HG03571 (cell line): ENCODE results near the gene YIPF1.
"Not testable (repeated sequence)": the region's sequence is repeated elsewhere in the genome, so short reads cannot be mapped to it uniquely, and the experiment has no call there.

Experiments used
- ATAC-seq: cut with Tn5 transposase; IDR thresholded peaks from one replicate; pipeline ENCODE4 v1.9.1; 2021; ENCODE audit not compliant: unreplicated experiment

Gene YIPF1

DNA sequence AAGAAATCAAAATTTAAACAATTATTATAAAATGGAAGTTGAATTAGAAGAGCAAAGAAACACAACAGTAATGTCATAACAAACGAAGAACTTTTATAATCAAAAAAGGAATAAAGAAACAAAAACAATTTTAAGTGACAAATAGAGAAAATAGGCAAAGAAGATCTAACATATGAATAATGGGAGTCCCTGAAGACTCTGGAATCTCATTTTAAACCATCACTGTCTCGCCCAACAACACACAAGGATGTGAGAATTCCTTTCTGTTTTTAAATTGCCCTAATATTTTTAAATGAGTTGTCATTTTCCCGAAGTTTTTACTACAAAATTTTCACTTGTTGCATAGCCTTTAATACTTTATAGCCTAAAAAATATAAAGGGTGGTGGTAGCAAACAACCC, 47.2 kb downstream of the YIPF1 start:
- no peak for ATAC-seq

DNA sequence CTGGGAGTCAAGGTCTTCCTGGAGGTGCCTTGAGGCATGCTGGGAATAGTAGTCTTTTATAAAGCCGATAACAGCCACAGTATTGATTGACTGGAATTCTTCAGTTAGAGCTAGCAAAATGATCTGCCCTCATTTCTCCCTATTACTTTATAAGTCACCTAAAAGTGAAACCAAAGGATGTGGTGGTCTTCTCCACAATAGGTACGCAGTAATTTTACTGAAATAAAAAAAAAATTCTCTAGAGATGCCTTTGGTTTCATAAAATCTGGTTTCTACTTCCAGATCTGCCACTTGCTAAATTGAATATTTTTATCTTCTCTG, 51.0 kb downstream of the YIPF1 start:
- ATAC-seq, result no peak

GRCh38 chr1:53837924-53838653, 51.5 kb downstream of the YIPF1 start, which contains the start of gene NDC1:
TSS of gene NDC1 (minus strand) at chr1:53838296. CDS start at chr1:53838261, 35 bp downstream.
- ATAC-seq, result peak; percentile 84

GRCh38 chr1:53837646-53837923, 52.0 kb downstream of the YIPF1 start:
- ATAC-seq, result no peak

- no peak for ATAC-seq
These were observed 54.1 kb downstream of the YIPF1 start for GRCh38 chr1:53835491-53835890.

DNA sequence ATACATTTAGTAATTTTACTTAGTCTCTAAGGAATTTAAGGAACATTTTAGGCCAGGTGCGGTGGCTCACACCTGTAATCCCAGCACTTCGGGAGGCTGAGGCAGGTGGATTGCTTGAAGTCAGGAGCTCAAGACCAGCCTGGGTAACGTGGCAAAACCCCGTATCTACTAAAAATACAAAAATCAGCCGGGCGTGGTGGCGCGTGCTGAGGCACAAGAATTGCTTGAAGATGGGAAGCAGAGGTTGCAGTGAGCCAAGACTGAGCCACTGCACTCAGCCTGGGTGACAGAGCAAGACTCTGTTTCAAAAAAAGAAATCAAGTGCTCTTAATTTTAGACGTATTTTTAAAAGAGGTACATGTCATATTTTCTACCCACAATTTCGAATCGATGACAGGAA, 54.8 kb downstream of the YIPF1 start:
- no peak for ATAC-seq

- ATAC-seq, result no peak
These were observed 56.2 kb downstream of the YIPF1 start for GRCh38 chr1:53833393-53833792.

DNA sequence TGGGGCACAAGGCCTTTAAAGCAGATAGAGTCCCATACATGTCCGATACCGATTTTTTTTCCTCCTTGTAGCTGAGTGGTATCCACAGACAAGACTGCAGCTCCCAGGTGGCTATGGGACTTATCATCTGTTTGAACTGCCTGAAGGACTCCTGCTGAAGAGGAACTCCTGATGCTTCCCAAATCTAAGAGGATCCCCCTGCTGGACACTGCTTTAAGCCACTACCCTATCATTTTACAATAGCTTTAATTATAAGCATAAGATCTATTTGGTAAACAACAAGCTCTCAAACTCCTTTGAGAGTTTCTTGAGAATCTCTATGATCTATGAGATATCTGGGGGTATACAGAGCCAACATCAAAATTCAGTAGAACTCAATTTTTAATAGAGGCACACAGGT, 63.2 kb downstream of the YIPF1 start:
- no peak for ATAC-seq

- no peak for ATAC-seq
These were observed 64.3 kb downstream of the YIPF1 start for GRCh38 chr1:53825306-53825705.

DNA sequence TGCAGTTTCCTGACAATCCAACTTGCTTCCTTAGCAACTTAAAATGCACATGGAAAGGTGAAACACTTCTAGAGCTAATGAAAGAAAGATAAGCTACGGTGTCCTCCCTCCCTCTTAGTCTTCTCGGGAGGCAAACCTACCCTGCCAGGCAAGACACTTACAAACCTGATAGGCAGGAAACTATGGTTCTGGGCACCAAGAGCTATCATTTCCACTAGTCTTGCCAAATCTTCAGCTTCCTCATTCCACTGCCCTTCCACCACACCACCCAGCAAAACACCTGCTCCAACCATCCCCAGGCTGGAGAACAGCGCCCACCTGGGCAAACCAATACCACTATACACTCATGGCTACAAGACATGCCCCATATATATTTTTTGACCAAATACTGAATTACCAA, 66.7 kb downstream of the YIPF1 start:
- ATAC-seq, result no peak

DNA sequence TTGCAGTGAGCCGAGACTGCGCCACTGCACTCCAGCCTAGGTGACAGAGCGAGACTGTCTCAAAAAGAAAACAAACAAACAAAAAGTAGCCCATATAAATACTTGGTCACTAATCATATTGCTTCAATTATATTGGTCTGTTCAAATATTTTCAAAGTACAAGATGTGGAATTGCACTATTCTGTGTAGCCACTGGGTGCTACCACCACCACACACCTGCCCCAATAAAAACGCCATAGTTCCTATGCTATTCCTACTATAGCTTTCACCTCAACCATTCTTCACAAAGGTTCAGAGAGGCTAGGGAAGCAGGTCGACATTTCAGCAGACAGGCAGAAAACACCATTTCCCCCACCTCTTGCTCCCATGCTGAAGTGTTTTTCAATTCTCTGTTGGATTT, 68.2 kb downstream of the YIPF1 start:
- ATAC-seq, result no peak

GRCh38 chr1:53819387-53819786, 70.2 kb downstream of the YIPF1 start:
- no peak for ATAC-seq

DNA sequence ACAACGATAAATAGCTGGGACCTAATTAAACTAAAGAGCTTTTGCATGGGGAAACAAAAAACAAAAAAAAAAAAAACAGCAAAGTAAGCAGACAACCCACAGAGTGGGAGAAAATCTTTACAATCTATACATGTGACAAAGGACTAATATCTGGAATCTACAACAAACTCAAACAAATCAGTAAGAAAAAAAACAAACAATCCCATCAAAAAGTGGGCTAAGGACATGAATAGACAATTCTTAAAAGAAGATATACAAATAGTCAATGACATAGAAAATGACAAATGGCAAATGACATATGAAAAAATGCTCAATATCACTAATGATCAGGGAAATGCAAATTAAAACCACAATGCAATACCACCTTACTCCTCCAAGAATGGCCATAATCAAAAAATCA, 73.0 kb downstream of the YIPF1 start:
- not testable (repeated sequence) for ATAC-seq

DNA sequence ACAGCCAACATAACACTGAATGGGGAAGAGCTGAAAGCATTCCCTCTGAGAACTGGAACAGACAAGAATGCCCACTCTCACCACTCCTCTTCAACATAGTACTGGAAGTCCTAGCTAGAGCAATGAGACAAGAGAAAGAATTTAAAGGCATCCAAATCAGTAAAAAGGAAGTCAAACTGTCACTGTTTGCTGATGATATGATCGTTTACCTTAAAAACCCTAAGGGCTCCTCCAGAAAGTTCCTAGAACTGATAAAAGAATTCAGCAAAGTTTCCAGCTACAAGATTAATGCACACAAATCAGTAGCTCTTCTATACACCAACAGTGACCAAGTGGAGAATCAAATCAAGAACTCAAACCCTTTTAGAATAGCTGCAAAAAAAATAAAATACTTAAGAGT, 74.1 kb downstream of the YIPF1 start:
- not testable (repeated sequence) for ATAC-seq

- no peak for ATAC-seq
These were observed 78.2 kb downstream of the YIPF1 start for GRCh38 chr1:53811414-53811851.

DNA sequence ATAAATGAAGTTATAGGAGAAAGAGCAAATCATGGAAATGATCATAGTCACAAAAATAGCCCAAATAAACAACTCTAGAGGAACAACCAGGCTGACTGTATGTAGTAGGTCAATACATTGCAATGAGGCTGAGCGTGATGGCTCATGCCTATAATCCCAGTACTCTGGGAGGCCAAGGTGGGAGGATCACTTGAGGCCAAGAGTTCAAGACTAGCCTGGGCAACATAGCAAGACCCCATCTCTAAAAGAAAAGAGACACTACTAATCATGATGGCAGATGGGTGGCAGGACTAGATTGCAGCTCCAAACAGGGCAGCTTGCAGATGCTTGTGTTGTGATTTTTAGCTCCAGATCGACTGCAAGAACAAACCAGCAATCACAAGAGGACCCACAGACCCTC, 79.1 kb downstream of the YIPF1 start:
- no peak for ATAC-seq

DNA sequence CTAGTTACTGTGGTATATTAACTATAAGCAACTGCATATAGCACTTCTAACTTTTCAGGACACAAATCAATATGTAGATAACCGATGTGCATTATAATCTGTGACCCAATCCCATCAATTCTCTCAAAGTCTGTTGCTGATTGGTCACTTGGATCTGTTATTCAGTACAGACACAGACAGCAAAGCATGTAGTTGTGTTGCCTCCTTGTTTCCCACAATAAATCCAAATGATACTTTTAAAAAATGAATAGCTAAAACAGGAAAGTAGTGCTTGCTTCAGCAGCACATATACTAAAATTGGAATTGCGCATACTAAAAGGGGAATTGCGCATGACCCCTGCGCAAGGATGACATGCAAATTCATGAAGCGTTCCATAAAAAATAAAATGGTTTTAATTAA, 79.6 kb downstream of the YIPF1 start:
- ATAC-seq, result no peak

GRCh38 chr1:53807916-53808315, 81.7 kb downstream of the YIPF1 start:
- ATAC-seq, result no peak

DNA sequence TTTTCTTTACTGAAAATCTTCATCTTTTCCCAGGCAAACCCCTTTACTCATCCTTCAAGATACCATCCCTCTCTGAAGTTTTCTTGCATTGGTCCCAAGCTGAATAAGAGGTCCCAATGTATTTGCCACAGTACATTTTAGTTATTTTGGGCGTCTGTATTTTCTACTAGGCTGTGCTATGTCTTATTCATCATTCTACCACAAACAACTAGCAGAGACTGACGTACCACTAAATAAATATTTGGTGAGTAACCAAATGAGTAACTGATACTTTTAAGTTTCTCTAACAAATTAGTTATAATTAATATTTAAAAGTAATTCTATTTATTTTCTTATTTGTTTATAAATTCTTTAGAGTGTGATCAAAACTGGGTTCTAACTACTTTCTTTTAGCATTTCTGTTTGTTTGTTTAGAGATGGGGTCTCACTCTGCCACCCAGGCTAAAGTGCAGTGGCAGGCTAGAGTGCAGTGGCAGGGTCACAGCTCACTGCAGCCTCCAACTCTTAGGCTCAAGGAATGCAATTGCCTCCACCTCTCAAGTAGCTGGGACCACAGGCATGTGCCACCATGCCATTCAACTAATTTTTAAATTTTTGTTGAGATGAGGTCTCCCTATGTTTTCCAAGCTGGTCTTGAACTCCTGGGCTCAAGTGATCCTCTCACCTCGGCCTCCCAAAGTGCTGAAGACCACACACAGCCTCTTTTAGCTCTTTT, 84.6 kb downstream of the YIPF1 start:
- ATAC-seq, result no peak

- no peak for ATAC-seq
These were observed 85.4 kb downstream of the YIPF1 start for GRCh38 chr1:53804181-53804580.
